ENCODE measurements around the gene ZNF708. TPM values are rescaled to one million over a fixed set of nuclear protein-coding genes. Genes with fewer than 3 reads are reported as not detected.

Gene ZNF708
- total and polyA plus RNA-seq, 2 of the 8 experiments (the other 6 are each of a cell fraction or from before 2014, with no cell fraction given) = 4.1 to 40.0 TPM

DNA sequence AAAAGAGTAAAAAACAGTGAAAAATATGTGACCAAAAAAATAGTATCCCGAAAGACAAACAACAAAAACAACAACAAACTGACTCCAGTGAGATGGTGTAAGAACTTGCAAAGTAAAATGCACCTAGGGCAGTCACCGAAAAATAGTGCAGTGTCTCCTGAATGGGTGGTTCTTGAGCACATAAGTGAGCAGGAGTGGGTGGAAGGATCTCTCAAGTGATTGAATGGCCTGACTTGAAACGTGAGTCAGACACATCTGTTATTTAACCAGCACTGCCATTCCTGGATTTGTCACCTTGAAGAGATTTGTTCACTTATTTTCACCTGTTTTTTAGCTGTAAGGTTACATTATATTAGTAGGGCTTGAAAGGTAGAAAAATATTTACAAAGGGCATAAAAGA lies 33.1 kb upstream of the ZNF708 start:
- Histone ChIP-seq H3K56ac (replicated peaks; ENCODE audit: insufficient read length, low read depth, low read length) (no peak overlapping the region), H3K4me1 (replicated peaks in 1 of 4; ENCODE audit: control insufficient read depth in 3 of 4, insufficient read depth in 4 of 4, low read length in 3 of 4) (no peaks in the 10 kb centered on the region; a peak in 1 of 7 replicates), H3K79me1 (ENCODE audit: low read depth, low read length) (peaks cover 5% of the 10 kb centered on the region), H4K5ac (ENCODE audit: insufficient read length, low read depth, low read length) (no peak overlapping the region), H3K27me3 (replicated peaks in 1 of 4; ENCODE audit: control insufficient read depth in 3 of 4, extremely low read depth in 1 of 4, insufficient read depth in 3 of 4, low read length in 3 of 4) (no peaks in the 10 kb centered on the region), H4K8ac (ENCODE audit: extremely low read depth, insufficient read depth, low read length) (no peak overlapping the region), H3K36me3 (ENCODE audit: control insufficient read depth in 2 of 4, insufficient read depth in 4 of 4, low read length in 3 of 4) (peaks cover 13 to 61% (median 36%) of the 10 kb centered on the region in 4 experiments), H3K4me2 (ENCODE audit: insufficient read depth in 1 of 2, low read depth in 2 of 2, low read length in 2 of 2) (no peak overlapping the region), H3K27ac (ENCODE audit: low read depth, low read length) (no peak overlapping the region), H2BK20ac (ENCODE audit: low read length) (no peak overlapping the region), H3K23ac (ENCODE audit: insufficient read length) (no peak overlapping the region), H2BK120ac (replicated peaks; ENCODE audit: low read depth, low read length) (no peak overlapping the region), H3K79me2 (ENCODE audit: control insufficient read depth in 1 of 2, insufficient read depth in 2 of 2, low read length in 2 of 2) (peaks cover 7 to 84% of the 10 kb centered on the region in 2 experiments; a peak in 3 of 4 replicates), H4K20me1 (replicated peaks in 1 of 2; ENCODE audit: control insufficient read depth in 1 of 2, insufficient read depth in 2 of 2, low read length in 2 of 2) (peaks cover 2 to 8% of the 10 kb centered on the region in 2 experiments), H2AK5ac (ENCODE audit: low read depth, low read length) (no peak overlapping the region), H2BK15ac (ENCODE audit: low read length) (no peak overlapping the region), H2BK12ac (ENCODE audit: low read depth, low read length) (no peak overlapping the region), H3K23me2 (ENCODE audit: low read depth, low read length) (no peaks in the 10 kb centered on the region), H3K4me3 (ENCODE audit: extremely low read depth in 1 of 4, insufficient read depth in 2 of 4, low read depth in 3 of 4, low read length in 4 of 4) (no peak overlapping the region), H3K14ac (ENCODE audit: insufficient read length) (no peak overlapping the region), H3K18ac (ENCODE audit: extremely low read depth, low read length) (no peak overlapping the region), H3K9me3 (ENCODE audit: insufficient read depth in 2 of 2, low read depth in 1 of 2, low read length in 1 of 2) (no peaks in the 10 kb centered on the region), H3K9ac (replicated peaks in 1 of 4; ENCODE audit: extremely low read depth in 1 of 4, low read depth in 3 of 4, low read length in 3 of 4) (no peak overlapping the region), H4K91ac (replicated peaks; ENCODE audit: insufficient read length, low read length) (no peak overlapping the region), H3K4ac (replicated peaks; ENCODE audit: insufficient read length, low read depth, low read length) (no peak overlapping the region), H2AFZ (ENCODE audit: low read length) (no peak overlapping the region), H2BK5ac (ENCODE audit: low read depth, low read length) (no peak overlapping the region)
- FAIRE-seq (peak; percentile 75), DNase-seq (ENCODE audit: low read depth in 1 of 2, low spot score in 2 of 2) (no peak)
- ChIA-PET CTCF (ENCODE audit: partially characterized antibody) (no interaction called here), POLR2A (ENCODE audit: partially characterized antibody) (interaction anchor here (1.2 to 5.4 kb wide), 5 partner anchors 8 to 40 kb away, joined by 3 to 24 read pairs (median 8); partner anchors contain the start of gene ZNF708)
- TF ChIP-seq PHF8 (conservative IDR thresholded peaks at IDR 0.05; ENCODE audit: low read depth, low read length) = no peak
- no peak for TF ChIP-seq SRF (IDR thresholded peaks at IDR 0.05; ENCODE audit: low read depth, low read length)
- TF ChIP-seq MAFK (IDR thresholded peaks at IDR 0.05; ENCODE audit: low read depth, low read length) = no peak
- TF ChIP-seq POU5F1 (IDR thresholded peaks at IDR 0.05; ENCODE audit: low read depth, low read length) = no peak
- TF ChIP-seq ZNF274 (IDR thresholded peaks at IDR 0.05; ENCODE audit: borderline replicate concordance, extremely low read depth, low read length) = no peak
- no peak for TF ChIP-seq BACH1 (IDR thresholded peaks at IDR 0.05; ENCODE audit: low read length)
- TF ChIP-seq POLR2A (IDR thresholded peaks at IDR 0.05; ENCODE audit: control extremely low read depth in 1 of 2, low read depth in 2 of 2, low read length in 2 of 2) = peak; percentile 32 to 39; a peak in 2 of 3 replicates
- TF ChIP-seq CHD1 (IDR thresholded peaks at IDR 0.05; ENCODE audit: low read depth, low read length) = no peak
- TF ChIP-seq POLR2AphosphoS5 (IDR thresholded peaks at IDR 0.05; ENCODE audit: low read depth, low read length) = peak; percentile 52; the same call in 1 of the 2 replicates
- no peak for TF ChIP-seq RAD21 (IDR thresholded peaks at IDR 0.05 in 1 of 2, conservative IDR thresholded peaks at IDR 0.05 in 1 of 2; ENCODE audit: low read depth in 2 of 2, low read length in 2 of 2)
- TF ChIP-seq NRF1 (IDR thresholded peaks at IDR 0.05; ENCODE audit: low read depth, low read length) = no peak
- TF ChIP-seq RFX5 (IDR thresholded peaks at IDR 0.05; ENCODE audit: borderline replicate concordance, low read depth, low read length) = no peak
- 93% methylated on average over 3 of the region's 3 CpGs; no CpG with 5 or more reads in 1 of the 2 experiments for whole genome bisulfite sequencing, 2 experiments (ENCODE audit: extremely low coverage in 1 of 2, insufficient coverage in 1 of 2, insufficient read length in 1 of 2, insufficient replicate concordance in 2 of 2, low coverage in 1 of 2, low lambda C conversion rate in 2 of 2, missing lambda C conversion rate in 1 of 2)
